ENCODE results near the gene LYSMD4.

GRCh38 chr15:99683000-99683670, 50.1 kb downstream of the LYSMD4 start:
- TF ChIP-seq POLR2A (IDR thresholded peaks at IDR 0.05) = no peak
- TF ChIP-seq, protein P1, sequence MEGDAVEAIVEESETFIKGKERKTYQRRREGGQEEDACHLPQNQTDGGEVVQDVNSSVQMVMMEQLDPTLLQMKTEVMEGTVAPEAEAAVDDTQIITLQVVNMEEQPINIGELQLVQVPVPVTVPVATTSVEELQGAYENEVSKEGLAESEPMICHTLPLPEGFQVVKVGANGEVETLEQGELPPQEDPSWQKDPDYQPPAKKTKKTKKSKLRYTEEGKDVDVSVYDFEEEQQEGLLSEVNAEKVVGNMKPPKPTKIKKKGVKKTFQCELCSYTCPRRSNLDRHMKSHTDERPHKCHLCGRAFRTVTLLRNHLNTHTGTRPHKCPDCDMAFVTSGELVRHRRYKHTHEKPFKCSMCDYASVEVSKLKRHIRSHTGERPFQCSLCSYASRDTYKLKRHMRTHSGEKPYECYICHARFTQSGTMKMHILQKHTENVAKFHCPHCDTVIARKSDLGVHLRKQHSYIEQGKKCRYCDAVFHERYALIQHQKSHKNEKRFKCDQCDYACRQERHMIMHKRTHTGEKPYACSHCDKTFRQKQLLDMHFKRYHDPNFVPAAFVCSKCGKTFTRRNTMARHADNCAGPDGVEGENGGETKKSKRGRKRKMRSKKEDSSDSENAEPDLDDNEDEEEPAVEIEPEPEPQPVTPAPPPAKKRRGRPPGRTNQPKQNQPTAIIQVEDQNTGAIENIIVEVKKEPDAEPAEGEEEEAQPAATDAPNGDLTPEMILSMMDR (IDR thresholded peaks at IDR 0.05) = no peak
- TF ChIP-seq POLR2AphosphoS5 (IDR thresholded peaks at IDR 0.05; ENCODE audit: insufficient read depth in 1 of 2, low read depth in 1 of 2) = peak in 1 of 2 donors; percentile 19

Data from vagina (tissue), 2 donors.